Measurements from ENCODE around the gene NHSL1.
"Not testable (repeated sequence)": the region's sequence is repeated elsewhere in the genome, so short reads cannot be mapped to it uniquely, and the experiment has no call there.

Gene NHSL1

GRCh38 chr6:138455746-138456400 is 43.4 kb downstream of the NHSL1 start:
- peak; percentile 10 for DNase-seq (ENCODE audit: low read depth)

GRCh38 chr6:138454981-138455706 is 44.1 kb downstream of the NHSL1 start:
- no peak for DNase-seq (ENCODE audit: low read depth)

- DNase-seq (ENCODE audit: low read depth) = no peak
Measured at GRCh38 chr6:138451043-138451442, 48.3 kb downstream of the NHSL1 start.

GRCh38 chr6:138450445-138450844 is 48.8 kb downstream of the NHSL1 start:
- DNase-seq (ENCODE audit: low read depth) = no peak

GRCh38 chr6:138446821-138447220 is 52.5 kb downstream of the NHSL1 start:
- DNase-seq (ENCODE audit: low read depth) = no peak

GRCh38 chr6:138443979-138444378 is 55.3 kb downstream of the NHSL1 start:
- no peak for DNase-seq (ENCODE audit: low read depth)

- DNase-seq (ENCODE audit: low read depth) = no peak
Measured at GRCh38 chr6:138442663-138443062, 56.6 kb downstream of the NHSL1 start.

- no peak for DNase-seq (ENCODE audit: low read depth)
Measured at GRCh38 chr6:138441965-138442364, 57.3 kb downstream of the NHSL1 start.

- no peak for DNase-seq (ENCODE audit: low read depth)
Measured at GRCh38 chr6:138440758-138441357, 58.4 kb downstream of the NHSL1 start.

GRCh38 chr6:138440296-138440695 is 59.0 kb downstream of the NHSL1 start:
- no peak for DNase-seq (ENCODE audit: low read depth)

GRCh38 chr6:138439546-138439945 is 59.7 kb downstream of the NHSL1 start:
- DNase-seq (ENCODE audit: low read depth) = no peak

- no peak for DNase-seq (ENCODE audit: low read depth)
Measured at GRCh38 chr6:138434925-138435324, 64.4 kb downstream of the NHSL1 start.

- DNase-seq (ENCODE audit: low read depth) = no peak
Measured at GRCh38 chr6:138434096-138434495, 65.2 kb downstream of the NHSL1 start.

- no peak for DNase-seq (ENCODE audit: low read depth)
Measured at GRCh38 chr6:138432063-138432356, 67.3 kb downstream of the NHSL1 start.

- DNase-seq (ENCODE audit: low read depth) = no peak
Measured at GRCh38 chr6:138431256-138432062, 67.8 kb downstream of the NHSL1 start.

GRCh38 chr6:138430361-138431145 is 68.7 kb downstream of the NHSL1 start:
- DNase-seq (ENCODE audit: low read depth) = peak; percentile 31

- DNase-seq (ENCODE audit: low read depth) = peak; percentile 37
Measured at GRCh38 chr6:138429761-138430160, 69.5 kb downstream of the NHSL1 start.

GRCh38 chr6:138428944-138429598 is 70.2 kb downstream of the NHSL1 start:
- DNase-seq (ENCODE audit: low read depth) = peak; percentile 67

- no peak for DNase-seq (ENCODE audit: low read depth)
Measured at GRCh38 chr6:138427701-138428100, 71.6 kb downstream of the NHSL1 start.

GRCh38 chr6:138426500-138427123 is 72.7 kb downstream of the NHSL1 start:
- no peak for DNase-seq (ENCODE audit: low read depth)

GRCh38 chr6:138425256-138425655 is 74.0 kb downstream of the NHSL1 start:
- DNase-seq (ENCODE audit: low read depth) = not testable (repeated sequence)
